HG03520 (cell line): ENCODE measurements around the gene CPA5.

ENCODE experiments used
- ATAC-seq: cut with Tn5 transposase; IDR thresholded peaks from one replicate; pipeline ENCODE4 v1.9.1; 2021; ENCODE audit warnings: mild to moderate bottlenecking, moderate library complexity; ENCODE audit not compliant: unreplicated experiment

CPA5 gene

DNA sequence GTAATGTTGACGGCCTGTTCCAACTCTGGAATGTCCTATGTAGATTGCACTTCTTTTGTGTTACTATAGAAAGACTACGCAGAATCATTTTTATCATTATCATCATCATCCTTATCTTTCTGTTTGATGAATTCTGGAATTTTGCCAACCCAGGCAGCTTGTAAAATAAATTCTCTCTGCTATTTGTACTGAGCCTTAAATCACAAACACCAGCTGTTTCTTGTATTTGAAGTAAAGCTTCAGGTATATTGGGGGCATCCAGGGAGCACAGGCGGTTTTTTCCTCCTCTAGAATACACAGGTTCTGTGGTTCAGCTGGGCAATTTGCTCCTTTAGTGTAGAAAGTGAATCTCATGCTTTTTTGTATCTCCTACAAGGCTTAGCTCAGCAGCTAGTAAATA, 14.9 kb upstream of the CPA5 start:
- no peak for ATAC-seq

DNA sequence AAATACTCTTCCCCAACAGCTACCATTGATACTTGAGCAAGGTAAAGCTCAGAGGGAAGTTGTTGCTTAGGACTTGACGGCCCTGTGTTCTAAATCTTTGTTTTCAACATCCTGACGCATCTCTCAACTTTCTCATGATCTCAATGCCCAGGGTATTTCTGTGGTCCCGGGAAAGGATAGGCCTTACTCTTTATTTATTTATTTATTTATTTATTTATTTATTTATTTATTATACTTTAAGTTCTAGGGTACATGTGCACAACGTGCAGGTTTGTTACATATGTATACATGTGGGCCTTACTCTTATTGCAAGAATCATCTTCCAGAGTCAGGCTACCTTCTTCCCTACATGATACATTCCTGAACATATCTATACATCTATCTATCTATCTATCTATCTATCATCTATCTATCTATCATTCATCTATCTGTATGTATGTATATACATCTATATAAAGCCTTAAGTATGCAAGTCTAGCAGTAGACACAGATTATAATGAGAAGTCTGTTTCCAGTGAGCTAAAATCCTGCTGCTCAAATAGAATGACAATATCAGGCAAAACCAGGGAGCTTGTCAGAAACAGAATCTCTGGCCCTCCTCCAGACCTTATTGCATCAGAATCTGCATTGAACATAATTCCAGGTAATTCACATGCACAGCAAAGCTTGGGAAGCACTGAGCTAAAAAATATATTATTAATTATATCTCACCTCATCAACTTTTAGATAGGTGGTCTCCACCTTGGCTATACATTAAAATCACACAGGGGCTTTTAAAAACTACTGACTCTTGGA, 12.2 kb upstream of the CPA5 start:
- no peak for ATAC-seq

DNA sequence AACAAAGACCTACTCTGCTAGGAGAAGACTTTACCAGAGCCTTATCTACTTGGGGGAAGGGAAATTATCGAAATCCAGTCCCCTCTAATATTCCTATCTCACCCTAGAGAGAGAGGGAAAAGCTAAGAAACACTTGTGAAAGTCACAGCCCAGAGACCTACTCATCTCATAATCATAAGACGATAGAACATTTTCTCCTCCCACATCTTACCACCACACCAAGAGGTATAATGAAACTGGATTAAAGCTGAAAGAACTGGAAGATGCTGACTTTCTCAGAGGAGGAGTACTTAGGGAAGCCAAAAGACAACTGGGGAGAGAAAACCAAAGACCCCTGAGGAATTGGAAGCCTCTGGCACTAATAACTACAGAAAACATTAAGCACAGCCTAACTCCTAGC, 10.8 kb upstream of the CPA5 start:
- ATAC-seq, result no peak

DNA sequence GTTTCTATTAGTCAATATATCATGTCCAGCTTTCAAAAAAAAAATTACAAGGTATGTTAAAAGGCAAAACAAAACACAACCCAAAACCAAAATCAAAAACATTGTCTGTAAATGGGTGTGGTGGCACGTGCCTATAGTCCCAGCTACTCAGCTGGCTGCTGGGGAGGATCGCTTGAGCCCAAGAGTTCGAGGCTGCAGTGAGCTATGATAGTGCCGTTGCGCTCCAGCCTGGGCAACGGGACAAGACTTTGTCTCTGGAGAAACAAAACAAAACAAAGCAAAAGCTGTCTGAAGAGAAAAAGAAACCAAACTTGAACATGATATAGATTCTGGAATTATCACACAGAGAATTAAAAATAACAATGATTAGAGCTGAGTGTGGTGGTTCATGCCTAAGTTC, 10.3 kb upstream of the CPA5 start:
- ATAC-seq, result no peak

DNA sequence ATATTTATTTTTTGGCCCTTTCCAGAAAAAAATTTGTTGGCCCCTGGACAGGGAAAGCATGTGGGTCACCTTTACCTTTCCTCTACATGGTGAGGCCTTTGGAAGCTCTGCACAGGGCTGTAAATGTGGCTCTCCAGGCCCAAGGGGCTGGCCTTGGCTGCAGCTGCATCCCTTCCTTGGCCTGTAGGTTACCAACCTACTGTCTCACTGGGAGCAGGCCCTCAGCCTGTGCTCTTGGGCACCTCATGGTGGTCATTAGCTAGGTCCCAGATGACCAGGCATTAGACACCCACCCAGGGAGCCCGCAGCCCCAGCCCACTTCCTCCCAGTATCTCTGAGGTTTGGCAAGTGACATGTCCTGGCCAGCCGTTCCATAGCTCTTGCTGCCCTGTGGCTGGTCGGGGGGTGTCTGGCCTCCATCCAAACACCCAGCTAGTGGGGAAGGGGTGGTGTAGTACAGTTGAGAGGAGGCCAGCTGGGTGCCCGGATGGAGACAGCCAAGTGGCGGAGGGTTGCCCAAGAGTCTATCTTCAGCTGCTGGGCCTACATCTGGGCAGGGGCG, 7.1 kb upstream of the CPA5 start:
- ATAC-seq, result no peak

DNA sequence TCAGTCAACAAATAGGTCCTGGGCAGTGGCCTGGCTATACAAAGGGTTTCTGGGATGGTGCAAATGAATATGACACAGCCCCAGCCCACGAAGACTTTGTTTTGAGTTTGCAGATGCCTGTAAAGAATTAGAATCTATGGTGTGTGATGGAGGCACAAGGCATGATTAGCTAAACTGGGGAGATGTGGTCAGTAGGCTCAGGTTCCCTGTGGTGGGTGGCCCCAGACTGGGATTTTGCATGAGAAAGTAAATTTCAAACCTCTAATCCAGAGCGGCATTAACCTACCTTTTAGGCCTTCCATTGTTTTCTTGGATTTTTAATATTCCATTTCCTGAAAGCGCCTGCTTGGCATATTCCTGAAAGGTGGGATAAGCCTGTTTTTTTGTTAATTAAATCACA, 6.4 kb upstream of the CPA5 start:
- ATAC-seq, result no peak

DNA sequence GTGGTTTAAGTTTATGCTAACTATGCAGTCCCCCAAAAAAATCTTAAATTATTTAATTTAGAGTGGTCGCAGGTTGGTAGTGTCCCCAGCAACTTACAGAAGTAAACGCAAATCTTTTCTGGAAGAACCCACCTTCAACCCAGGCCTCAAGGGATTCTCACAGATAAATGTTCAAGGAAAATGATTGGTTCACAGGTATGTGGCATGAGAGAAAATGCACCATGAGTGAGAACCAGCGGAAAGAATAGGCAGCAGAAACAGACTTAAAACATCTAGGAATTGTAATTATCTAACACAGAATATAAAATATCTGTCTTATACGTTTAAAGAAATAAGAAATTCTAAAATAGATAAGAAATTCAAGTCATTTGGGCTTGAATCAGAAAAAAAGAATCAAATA, 2.7 kb upstream of the CPA5 start:
- no peak for ATAC-seq

DNA sequence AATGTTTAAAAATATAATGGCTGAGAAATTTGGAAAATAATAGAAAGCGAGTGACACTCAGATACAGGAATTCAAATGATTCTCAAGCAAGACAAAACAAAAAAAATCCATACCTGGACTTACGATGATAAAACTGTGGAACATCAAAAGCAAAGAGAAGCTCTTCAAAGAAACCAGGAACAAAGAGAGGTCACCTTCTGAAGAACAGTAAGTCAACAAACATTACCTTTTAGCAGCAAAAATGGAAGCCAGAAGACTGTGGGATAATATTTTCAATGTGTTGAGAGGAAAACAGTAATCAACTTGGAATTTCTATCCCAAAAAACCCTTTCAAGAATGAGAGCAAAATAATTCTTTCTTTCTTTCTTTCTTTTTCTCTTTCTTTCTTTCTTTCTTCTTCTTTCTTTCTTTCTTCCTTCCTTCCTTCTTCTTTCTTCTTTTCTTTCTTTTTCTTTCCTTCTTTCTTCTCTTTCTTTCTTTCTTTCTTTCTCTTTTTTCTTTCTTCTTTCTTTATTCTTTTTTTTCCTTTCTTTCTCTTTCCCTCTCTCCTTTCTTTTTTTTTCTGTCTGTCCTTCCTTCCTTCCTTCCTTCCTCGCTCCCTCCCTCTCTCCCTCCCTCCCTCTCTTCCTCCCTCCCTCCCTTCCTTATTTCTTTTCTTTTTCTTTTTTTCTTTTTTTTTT, 1.8 kb upstream of the CPA5 start:
- ATAC-seq, result no peak

DNA sequence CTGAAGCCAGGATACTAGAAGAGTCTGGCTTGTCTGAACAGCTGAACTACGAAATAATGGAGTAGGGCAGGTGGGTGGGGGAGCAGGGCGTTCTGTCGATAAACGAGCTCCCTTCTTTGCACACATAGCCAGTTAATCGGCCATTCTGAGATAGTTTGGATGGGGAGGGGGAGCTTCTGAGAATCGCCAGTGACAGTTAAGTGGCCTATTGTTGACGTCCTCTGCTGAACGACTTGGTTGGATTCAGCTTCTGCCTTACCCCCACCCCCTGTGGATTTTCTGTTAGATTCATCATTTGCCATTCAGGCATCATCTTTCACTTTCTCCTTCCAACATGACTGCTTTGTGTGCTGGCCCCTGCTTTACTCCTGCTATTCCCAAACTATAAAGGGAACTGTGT, 520 bp downstream of the CPA5 start:
- no peak for ATAC-seq

DNA sequence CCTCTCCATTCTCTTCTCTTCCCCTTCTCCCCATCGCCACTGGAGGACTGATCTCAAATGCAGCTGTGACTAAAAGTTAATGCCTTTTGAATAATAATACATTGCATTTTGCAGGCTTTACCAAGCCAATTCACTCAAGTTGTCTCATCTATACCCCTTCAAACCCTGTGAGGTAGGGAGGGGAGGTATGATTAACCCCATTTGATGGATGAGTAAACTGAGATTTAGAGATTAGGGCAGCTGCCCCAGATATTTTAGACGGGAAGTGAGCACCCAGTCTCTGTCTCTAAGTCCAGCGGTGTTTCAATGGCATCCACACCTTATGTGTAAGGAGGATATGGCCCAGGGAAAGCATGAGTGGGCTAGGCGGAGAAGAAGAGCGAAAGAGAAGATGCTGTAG, 1.1 kb downstream of the CPA5 start:
- ATAC-seq, result no peak

DNA sequence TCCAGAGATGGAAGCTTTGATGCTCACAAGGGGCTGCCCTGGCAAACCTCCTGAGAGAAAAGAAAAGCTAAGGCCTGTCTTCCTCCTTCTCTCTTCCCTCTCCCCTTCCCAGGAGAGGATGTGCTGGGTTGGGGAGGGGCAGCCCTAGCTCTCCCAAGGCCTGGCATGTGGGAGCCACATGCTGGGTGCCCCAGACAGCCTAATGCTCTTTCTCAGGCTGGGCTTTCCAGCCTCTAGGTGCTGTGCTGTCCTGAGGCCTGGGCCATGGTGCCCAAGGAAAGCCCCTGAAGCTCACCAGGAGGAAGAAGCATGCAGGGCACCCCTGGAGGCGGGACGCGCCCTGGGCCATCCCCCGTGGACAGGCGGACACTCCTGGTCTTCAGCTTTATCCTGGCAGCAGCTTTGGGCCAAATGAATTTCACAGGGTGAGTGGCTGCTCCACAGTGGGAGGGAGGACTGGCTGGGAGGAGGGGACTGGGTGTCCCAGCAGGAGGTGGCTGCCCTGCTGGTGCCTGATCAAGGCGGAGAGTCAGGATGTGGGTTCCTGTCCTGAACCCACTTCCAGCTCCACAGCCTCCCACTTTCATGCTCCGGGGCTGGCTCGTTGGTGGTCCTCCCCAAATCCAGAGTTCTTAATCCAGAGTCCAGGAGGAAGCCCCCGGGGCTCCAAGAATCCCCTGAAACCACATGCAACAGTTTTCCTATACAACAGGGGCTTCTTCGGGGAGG, 1.7 kb downstream of the CPA5 start:
- ATAC-seq, result no peak

DNA sequence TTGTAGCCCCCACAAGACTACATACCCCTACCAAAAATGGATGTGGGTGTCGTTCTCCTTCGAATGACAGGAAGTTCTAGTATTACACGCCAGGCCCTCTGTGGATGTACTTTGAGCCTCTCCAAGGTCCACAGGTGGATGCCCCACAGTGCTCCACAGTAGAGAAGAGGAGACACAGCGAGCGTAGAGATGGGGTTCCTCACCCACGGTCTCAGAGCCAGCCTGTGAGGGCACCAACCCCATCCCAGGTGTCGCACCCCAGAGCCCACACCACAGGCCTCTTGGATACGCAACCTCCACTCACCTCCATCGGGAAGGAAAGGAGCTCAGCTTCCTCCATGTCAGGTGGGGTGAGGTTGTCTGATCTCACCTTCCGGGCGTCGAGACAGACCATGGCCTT, 2.3 kb downstream of the CPA5 start:
- ATAC-seq, result no peak

DNA sequence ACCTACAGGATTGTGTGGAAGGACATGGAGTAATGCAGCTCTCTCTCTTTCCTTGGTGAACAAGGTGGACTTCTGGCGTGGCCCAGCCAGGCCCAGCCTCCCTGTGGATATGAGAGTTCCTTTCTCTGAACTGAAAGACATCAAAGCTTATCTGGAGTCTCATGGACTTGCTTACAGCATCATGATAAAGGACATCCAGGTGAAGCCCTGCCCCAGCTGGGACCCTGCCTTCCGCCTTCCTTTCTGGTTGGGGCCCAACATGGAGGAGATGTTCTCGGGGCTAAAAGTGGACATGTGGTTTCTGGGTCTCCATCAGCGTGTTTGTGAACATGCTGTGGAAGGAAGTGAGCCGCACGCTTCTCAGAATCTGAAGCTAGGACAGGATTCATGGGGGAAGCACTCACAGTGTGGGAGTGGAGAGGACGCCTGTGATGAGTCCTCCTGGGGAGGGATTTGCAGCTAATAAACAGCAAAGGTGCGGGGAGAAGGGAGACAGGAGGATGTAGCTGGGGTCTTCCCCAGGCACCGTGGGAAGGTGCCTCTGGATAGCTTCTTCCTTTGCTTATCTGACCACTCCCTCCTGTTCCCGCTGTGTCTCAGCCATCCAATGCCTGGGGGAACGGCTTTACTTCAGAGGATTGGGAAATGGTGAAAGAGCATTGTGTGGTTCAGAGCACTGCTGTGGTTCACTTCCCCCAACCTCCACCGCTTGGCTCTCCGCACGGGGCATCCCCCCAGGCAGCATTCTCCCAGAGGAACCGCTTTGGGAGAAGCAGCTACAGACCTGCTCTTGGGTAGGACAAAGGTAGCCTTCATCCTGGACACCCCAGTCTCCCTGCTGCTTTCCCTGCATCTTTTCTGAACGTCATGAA, 5.5 kb downstream of the CPA5 start:
- no peak for ATAC-seq

DNA sequence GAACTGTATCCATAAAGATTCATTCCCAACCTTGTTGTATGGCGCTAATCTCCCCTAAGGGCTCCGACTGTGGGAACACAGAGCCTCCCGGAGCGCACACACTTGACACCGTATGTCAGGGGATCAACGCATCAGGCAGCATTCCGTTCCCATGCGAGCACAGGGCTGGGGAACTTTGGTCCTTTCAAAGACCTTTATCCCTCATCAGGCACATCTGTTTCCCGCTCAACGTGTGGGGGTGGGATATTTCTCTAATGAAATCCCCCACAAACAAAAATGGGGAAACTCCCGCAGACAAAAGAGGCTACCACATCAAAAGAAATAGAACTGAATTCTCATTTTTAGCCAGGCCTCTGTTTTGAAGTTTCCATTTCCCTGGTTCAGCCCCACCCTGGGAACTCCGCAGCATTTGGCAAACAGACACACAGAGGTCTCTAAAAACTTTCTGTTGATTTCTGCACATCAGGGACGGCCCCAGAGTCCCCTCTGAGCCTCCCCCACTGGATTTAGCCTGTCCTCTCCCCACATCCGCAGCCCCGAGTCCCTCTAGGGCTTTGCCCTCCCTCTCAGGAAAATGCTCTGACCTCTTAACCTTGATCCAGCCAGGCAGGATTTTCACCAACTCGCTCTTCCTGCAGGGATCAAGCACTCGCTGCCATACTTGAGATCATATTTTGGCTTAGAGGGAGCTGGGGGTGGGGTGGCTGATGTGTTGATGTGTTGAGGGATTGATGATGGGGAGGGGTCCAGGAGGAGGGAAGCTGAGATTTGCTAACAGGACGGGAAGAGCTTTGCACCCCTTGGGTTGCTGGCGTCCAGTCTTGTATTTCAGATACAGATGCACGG, 6.6 kb downstream of the CPA5 start:
- ATAC-seq, result no peak

DNA sequence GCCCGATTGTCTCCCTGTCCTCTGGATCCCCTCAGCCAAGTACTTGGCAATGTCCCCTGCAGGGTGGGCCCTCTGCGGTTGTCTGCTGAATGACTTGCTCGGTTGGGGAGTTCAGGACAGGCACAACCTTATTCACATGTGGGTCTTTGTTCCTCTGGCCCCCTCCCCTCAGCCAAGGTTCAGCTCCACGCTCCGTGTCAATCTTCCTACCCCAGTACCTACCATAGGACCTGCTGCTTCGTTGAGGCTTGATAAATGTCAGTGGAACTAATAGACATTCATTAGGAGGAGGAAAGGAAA, 7.1 kb downstream of the CPA5 start:
- no peak for ATAC-seq

DNA sequence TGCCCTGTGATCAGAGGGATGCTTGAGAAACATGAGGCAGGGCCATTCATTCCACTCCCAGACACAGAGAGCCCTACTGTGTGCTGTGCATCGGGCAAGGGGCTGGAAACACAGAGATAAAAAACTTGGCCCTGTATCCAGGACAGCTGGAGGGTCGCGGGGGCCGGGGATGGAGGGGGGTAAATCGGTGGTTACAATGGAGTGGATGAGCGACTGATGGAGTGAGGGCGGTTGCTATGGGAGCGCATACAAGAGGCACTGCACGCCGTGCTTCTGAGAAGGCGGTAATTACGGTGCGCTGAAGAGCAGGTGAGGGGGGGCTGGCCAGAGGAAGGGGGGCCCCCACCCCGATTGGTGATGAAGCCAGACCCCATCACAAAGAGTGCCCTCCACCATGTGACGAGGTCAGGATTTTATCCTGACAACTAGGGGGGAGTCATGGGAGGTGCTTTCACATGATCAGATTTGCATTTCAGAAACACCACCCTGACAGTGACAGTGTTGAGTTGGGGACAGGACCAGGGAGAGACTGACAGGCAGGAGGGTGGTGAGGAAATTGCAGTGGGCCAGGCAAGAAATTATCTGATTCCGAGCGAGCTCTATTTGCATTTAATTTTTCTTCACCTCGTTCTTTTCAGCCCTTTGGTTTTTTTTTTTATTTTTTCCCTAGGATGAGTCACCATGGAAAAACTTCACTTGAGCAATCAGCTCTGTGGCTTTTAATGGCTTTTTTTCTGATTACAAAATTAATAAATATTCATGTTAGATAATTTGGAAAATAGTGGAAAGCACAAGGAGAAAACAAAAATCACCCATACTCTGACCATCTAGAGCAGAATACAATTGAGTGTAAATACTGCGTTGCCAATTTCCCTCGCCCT, 7.8 kb downstream of the CPA5 start:
- ATAC-seq, result no peak

DNA sequence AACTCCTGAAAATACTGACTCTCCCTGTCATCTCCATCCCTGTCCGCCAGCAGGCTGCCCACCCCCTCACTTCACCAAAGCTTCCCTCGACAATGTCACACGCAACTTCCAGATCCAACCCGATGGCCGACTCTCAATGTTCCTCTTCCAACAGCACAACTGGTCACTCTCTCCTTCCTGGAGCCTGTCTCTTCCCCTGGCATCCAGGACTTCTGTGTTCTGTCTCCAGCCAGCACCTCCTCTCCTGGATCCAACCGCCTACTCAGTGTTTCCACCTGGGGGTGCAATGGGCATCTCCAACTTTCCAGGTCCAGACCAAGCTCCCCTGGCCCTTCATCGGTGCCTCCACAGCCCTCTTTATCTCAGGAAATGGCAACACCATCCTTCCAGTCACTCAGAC, 8.6 kb downstream of the CPA5 start:
- no peak for ATAC-seq

DNA sequence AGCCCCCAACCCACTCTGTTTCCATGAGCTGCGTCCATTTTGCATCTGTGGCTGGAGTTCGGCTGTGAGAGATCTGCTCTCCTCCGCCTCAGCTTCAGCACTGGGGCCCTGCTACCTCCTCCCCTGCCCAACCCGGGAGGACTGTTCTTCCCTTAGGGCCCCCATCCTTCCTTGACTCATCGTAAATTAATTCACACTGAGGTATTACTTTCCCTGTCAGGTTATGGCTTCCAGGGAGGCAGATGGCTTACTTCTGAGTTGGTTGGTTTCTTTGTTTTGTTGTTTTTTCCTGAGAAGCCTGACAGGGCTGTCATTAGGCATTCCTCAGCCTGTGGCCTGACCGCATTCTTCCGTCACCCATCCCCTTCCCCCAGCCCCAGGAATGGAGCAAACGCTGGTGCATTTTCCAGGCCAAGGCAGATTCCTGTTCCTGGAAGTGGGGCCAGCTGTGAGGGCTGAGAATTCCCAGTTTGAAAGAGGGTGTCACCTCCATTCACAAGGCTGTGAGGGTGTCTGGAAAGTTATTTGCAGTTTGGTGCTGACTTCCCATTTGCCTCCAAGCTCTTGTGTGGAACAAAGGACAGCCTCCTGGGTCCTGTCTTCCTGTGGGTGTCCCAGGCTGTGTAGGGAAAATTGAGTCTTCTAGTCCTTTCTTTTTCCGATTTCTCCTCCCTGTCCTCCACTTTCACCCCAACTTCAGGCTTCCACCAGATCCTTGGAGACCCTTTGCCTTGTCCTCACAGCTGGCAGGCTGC, 11.7 kb downstream of the CPA5 start:
- ATAC-seq, result no peak
